ENCODE results near the gene GFER.

Gene GFER

DNA sequence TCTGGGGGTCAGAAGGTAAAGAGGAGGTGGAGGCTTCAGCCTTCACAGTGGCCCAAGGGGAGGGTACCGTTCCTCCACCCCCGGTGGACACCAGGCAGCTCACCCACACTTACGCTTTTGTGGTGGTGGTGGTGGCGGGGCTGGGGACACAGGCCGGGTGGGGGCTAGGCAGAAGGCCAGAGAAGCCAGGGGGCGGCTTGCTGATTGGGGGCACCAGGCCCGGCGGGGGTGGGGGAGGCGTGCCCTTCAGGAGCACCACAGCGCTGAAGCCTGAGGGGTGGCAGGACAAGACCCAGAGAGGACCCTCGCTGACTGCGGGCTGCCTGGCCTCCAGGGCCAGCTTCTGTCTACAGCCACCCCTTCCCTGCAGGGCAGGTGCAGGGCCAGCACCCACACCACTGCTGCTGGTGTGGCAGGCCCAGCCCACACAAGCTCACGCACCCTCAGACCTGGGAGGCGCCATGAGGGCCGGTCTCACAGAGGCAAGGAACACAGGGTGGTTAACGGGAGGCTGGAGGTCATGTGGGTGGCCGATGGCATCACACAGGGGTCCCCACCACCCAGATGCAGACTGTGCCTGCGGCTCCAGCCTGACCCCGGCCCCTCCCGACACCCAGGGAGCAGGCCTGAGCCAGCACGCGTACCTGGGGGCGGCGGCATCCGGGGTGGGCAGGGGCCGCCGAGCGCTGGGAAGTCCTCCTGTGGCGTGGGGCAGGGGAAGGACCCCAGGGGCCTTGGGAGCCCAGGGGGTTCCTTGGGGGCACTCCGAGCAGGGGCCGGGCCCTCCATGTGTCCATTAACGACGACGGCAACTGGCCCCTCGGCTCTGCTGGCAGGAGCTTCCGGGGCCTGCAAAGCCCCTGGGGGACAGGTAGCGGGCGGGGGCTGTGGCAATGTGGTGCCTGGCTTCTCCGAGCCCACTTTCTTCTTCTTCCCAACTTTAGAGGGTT is 15.1 kb downstream of the GFER start:
- FAIRE-seq (no peak), DNase-seq (ENCODE audit: insufficient read length, low spot score) (no peak)
- no peak for TF ChIP-seq TAF1 (IDR thresholded peaks at IDR 0.05; ENCODE audit: low read depth, low read length)
- TF ChIP-seq POLR2A (IDR thresholded peaks at IDR 0.05; ENCODE audit: low read depth, low read length), result no peak
- no peak for TF ChIP-seq POU2F2 (IDR thresholded peaks at IDR 0.05; ENCODE audit: low read depth, low read length)

DNA sequence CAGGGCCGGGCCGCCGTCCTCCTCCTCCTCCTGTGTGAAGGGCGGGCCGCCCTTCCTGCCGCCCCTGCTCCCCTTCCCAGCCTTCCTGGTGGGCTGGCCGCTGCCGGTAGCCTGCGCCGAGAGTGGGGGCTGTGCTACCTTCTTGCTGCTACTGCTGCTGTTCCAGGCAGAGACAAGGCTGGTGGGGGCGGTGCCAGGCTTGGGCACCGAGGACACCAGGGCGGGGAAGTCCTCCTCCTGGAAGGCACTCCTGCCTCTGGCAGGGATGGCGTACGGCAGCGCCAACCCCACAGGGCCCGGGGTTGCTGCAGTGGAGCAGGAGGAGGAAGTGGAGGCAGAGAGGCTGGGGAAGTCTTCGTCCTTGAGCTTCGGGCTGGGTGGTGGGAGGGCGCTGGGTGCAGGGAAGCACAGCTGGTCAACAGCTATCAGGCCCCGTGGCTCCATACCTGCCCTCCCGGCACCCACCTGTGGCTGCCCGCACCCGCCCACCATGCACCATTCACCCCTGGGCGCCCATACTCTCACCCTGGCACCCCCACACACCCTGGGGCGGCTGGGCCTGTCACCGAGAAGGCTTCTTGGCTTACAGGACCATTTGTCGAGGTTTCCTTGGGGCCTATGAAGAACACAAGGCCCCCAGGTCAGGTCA is 16.0 kb downstream of the GFER start:
- TF ChIP-seq POU2F2 (IDR thresholded peaks at IDR 0.05; ENCODE audit: low read depth, low read length) (no peak), POLR2AphosphoS5 (IDR thresholded peaks at IDR 0.05; ENCODE audit: low read depth, low read length) (no peak), POLR2A (IDR thresholded peaks at IDR 0.05; ENCODE audit: low read depth, low read length) (no peak), PAX5 (IDR thresholded peaks at IDR 0.05; ENCODE audit: insufficient read depth, low read length, severe bottlenecking) (no peak), SPI1 (IDR thresholded peaks at IDR 0.05; ENCODE audit: low read depth, low read length) (no peak), TAF1 (IDR thresholded peaks at IDR 0.05; ENCODE audit: low read depth, low read length) (no peak)
- DNase-seq (ENCODE audit: insufficient read length, low spot score) (no peak), FAIRE-seq (no peak)

DNA sequence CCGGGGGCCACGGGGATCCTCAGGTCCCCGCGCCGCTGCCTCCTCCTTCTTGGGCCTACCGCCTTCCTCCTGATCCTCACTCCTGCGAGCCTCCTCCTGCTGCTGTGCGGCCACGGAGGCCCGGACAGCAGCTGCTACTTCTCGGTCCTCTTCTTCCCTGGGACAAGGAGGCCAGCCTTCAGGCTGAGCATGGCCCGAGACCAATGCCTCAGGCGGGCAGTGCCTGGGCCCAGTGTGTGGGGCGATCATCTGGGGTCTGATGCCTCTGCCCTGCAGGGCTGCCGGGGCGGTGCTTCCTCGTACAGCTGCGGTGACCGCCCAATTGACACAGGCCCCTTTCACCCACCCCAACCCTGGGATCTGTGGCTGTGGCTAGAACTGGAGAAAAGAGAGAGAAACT is 17.0 kb downstream of the GFER start:
- FAIRE-seq (no peak), DNase-seq (ENCODE audit: insufficient read length, low spot score) (no peak)
- TF ChIP-seq SPI1 (IDR thresholded peaks at IDR 0.05; ENCODE audit: low read depth, low read length) (no peak), POLR2A (IDR thresholded peaks at IDR 0.05; ENCODE audit: low read depth, low read length) (no peak), TAF1 (IDR thresholded peaks at IDR 0.05; ENCODE audit: low read depth, low read length) (no peak), POU2F2 (IDR thresholded peaks at IDR 0.05; ENCODE audit: low read depth, low read length) (no peak), POLR2AphosphoS5 (IDR thresholded peaks at IDR 0.05; ENCODE audit: low read depth, low read length) (no peak), PAX5 (IDR thresholded peaks at IDR 0.05; ENCODE audit: insufficient read depth, low read length, severe bottlenecking) (no peak)

DNA sequence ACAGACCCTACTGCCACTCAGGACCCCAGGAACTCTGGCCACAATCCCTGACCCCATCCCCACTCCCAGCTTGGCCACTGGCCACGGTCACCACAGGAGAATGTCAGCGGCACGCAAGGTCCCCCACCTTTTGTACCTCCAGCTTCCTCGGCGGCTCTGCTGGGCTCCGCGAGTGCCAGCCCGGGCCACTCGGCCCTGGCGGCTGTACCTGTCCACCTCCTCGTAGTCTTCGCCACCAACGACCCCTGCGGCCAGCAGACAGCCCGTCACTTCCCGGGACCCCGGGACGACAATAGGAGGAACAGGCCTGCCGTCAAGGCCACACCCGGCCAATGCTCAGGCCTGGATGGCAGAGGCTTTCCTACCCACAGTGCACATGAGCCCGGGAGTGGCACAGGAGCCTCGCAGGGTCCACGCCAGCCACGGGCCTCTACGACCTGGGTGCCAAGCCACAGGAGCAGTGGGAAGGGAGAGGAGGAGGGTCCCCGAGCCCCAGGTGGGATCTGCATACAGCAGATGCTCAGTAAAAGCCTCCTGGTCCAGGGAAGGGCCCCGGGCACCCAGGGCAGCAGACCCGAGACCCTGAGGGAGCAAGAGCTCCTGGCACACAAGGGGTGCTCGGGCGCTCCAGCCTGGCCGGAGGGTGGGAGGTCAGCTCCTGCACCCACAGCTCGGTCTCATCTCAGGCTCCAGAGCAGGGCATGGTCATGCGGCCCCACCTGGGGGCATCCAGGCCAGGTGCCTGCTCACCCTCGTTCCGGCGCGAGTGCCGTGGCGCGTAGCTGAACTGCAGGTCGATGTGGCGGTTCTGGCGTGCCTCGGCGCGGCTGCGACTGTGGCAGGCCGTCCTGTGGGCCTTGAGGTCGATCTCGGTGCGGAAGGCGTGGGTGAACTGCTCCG is 17.7 kb downstream of the GFER start:
- TF ChIP-seq SPI1 (IDR thresholded peaks at IDR 0.05; ENCODE audit: low read depth, low read length) (no peak), POLR2A (IDR thresholded peaks at IDR 0.05; ENCODE audit: low read depth, low read length) (no peak), POLR2AphosphoS5 (IDR thresholded peaks at IDR 0.05; ENCODE audit: low read depth, low read length) (no peak), TAF1 (IDR thresholded peaks at IDR 0.05; ENCODE audit: low read depth, low read length) (no peak), POU2F2 (IDR thresholded peaks at IDR 0.05; ENCODE audit: low read depth, low read length) (no peak), PAX5 (IDR thresholded peaks at IDR 0.05; ENCODE audit: insufficient read depth, low read length, severe bottlenecking) (no peak)
- FAIRE-seq (no peak), DNase-seq (ENCODE audit: insufficient read length, low spot score) (no peak)

DNA sequence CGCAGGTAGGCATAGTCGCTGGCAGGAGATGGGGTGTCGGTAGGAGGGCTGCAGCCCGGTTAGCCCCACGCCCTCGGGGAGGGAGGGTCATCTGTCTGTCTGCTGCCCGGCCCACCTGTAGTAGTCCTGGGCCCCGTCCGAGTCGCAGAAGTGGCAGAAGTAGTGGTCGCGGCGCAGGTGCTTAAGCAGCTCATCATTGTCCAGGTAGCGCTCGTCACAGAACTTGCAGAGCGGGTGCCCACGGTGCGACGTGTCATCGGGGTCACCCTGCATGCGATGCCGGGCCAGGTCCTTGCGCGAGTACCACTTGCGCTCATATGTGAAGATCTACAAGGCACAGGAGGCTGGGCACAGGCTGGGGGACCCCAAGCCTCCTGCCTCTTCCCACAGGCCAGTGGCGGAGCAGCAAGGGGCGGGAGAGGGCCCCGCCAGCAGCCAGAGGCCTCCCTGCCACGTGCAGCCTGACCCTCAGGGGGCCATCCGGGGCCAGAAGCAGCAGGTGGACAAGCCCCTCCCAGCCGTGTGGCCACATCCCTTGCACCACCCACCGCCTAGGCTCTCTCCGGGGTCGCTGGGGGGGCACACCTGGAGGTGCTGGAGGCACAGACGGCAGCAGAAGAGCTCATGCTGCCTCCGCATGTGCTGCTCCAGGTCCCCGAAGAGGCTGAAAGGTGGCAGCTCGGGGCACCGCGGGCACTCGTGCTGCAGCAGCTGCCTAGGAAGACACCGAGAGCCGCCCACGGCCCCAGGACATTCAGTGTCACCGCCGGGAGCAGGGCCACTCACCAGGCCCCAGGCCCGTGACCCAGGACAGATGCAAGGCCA is 18.6 kb downstream of the GFER start:
- FAIRE-seq (no peak), DNase-seq (ENCODE audit: insufficient read length, low spot score) (no peak)
- TF ChIP-seq POLR2A (IDR thresholded peaks at IDR 0.05; ENCODE audit: low read depth, low read length), result no peak
- no peak for TF ChIP-seq PAX5 (IDR thresholded peaks at IDR 0.05; ENCODE audit: insufficient read depth, low read length, severe bottlenecking)
- TF ChIP-seq SPI1 (IDR thresholded peaks at IDR 0.05; ENCODE audit: low read depth, low read length), result no peak
- no peak for TF ChIP-seq POU2F2 (IDR thresholded peaks at IDR 0.05; ENCODE audit: low read depth, low read length)
- TF ChIP-seq POLR2AphosphoS5 (IDR thresholded peaks at IDR 0.05; ENCODE audit: low read depth, low read length), result no peak
- TF ChIP-seq TAF1 (IDR thresholded peaks at IDR 0.05; ENCODE audit: low read depth, low read length), result no peak

DNA sequence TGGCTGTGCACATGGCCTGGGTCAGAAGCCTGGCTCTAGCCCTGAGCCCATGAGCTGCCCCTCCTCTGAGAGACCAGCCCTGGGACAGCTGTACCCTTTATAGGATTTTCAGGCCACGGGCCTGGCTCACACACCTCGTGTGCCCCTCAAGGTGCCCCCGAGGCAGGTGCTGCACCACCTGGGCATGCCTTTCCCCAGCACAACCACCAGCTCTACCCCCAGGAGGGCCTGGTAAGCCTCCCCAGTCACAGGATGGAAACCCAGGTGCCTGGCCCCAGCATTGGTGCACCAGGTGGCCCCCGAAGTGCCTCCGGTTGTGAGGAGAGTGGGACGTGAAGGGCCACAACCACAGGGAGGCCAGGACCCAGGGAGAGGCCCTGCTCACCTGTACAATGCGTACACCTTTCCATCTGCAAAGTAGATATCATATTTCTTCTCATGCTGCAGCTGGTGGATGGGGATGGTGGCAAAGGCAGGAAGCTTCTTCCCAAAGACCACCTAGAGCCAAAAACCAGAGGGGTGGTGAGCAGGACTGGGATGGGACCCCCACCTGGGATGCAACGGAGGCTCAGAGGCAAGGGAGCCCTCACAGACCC is 19.3 kb downstream of the GFER start:
- no peak for DNase-seq (ENCODE audit: insufficient read length, low spot score)
- no peak for FAIRE-seq
- no peak for TF ChIP-seq POLR2AphosphoS5 (IDR thresholded peaks at IDR 0.05; ENCODE audit: low read depth, low read length)
- no peak for TF ChIP-seq SPI1 (IDR thresholded peaks at IDR 0.05; ENCODE audit: low read depth, low read length)
- TF ChIP-seq POLR2A (IDR thresholded peaks at IDR 0.05; ENCODE audit: low read depth, low read length), result no peak
- no peak for TF ChIP-seq PAX5 (IDR thresholded peaks at IDR 0.05; ENCODE audit: insufficient read depth, low read length, severe bottlenecking)
- TF ChIP-seq POU2F2 (IDR thresholded peaks at IDR 0.05; ENCODE audit: low read depth, low read length), result no peak

DNA sequence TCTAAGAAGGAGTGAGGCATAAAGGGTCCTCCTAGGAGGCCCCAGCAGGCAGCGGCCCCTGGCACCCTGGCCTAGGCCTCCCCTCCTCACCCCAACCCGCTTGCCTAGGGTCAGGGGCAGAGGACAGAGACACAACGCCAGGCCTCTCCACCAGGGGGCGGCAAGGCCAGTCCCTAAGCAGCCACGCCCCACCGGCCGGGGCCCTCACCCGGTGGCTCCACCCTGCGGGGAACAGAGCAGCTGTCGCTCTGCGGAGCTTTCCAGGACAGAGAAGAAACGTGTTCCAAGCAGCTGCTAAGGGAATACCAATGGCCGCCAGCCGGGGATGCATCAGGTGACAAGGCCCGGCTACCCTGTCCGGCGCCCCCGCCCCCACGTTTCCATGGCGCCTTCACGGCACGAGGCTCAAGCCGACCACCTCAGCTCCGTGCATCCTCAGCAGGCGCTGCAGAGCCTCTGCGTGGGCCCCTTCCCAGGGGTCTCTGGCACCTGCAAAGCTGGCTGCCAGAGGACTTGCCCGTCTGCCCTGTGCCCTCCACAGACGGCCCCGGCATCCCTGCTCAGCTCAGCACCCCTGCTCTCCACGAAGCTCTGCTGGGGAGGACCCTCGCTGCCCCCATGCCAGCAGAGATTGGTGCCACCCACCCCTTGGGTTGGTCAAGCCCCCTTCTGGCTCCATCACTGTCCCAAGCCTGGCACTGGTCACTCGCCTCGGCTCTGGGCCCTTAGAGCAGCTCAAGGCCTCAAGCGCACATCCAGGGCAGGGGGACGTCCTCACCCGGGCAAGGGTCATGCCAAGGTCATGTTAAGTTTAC is 20.0 kb downstream of the GFER start:
- TF ChIP-seq POLR2A (IDR thresholded peaks at IDR 0.05; ENCODE audit: low read depth, low read length) (no peak), SPI1 (IDR thresholded peaks at IDR 0.05; ENCODE audit: low read depth, low read length) (no peak), TAF1 (IDR thresholded peaks at IDR 0.05; ENCODE audit: low read depth, low read length) (no peak)
- peak; percentile 99 for DNase-seq (ENCODE audit: insufficient read length, low spot score)

More for the DNA sequence above, 20.0 kb downstream of the GFER start:
- peak; percentile 90 for FAIRE-seq
